C4-2B (cell line): ENCODE measurements around the gene BSCL2.

ENCODE experiments used
- ZFX ChIP-seq: fragments of 450-650 bp; IDR thresholded peaks from 2 replicates; pipeline ENCODE4 v1.6.1; 2017
- TF ChIP-seq, protein P1 (sequence below): fragments of 450-650 bp; conservative IDR thresholded peaks from 2 replicates; pipeline ENCODE4 v1.5.1; 2017; ENCODE audit warnings: mild to moderate bottlenecking

GRCh38 chr11:62755086-62755615 is 47.9 kb upstream of the BSCL2 start:
- TF ChIP-seq, protein P1, sequence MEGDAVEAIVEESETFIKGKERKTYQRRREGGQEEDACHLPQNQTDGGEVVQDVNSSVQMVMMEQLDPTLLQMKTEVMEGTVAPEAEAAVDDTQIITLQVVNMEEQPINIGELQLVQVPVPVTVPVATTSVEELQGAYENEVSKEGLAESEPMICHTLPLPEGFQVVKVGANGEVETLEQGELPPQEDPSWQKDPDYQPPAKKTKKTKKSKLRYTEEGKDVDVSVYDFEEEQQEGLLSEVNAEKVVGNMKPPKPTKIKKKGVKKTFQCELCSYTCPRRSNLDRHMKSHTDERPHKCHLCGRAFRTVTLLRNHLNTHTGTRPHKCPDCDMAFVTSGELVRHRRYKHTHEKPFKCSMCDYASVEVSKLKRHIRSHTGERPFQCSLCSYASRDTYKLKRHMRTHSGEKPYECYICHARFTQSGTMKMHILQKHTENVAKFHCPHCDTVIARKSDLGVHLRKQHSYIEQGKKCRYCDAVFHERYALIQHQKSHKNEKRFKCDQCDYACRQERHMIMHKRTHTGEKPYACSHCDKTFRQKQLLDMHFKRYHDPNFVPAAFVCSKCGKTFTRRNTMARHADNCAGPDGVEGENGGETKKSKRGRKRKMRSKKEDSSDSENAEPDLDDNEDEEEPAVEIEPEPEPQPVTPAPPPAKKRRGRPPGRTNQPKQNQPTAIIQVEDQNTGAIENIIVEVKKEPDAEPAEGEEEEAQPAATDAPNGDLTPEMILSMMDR = no peak
- TF ChIP-seq ZFX = no peak
